GM23248 (cell line): ENCODE data around the gene LPIN1.

Source experiments
- EZH2 ChIP-seq: fragments of 200-600 bp; sonication (generic); IDR thresholded peaks from 2 replicates; pipeline ENCODE4 v1.6.1; 2018; ENCODE audit warnings: antibody characterized with exemption, mild to moderate bottlenecking; ENCODE audit not compliant: insufficient read depth, poor library complexity, severe bottlenecking
- EZH2phosphoT487 ChIP-seq: fragments of 200-600 bp; sonication (generic); IDR thresholded peaks from 2 replicates; pipeline ENCODE4 v1.6.1; 2018; ENCODE audit warnings: antibody characterized with exemption, moderate library complexity, mild to moderate bottlenecking, low read depth; ENCODE audit not compliant: insufficient read depth

DNA sequence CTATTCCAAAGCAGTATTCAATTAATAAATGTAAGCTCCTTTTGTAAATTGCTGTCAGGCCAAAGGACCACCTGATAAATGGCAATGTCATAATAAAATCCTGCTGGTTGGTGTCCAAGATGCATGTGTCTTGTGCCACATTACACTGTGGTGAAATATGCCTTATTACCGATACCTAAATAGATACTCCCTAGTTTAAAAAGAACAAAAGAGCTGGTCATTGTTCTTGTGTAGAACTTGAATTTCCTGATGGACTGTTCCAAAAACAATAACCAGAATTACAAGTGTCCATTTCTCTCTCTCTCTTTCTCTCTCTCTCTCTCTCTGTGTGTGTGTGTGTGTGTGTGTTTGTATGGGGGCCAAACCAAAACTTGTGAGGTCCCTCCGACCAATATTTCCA is 13.8 kb upstream of the LPIN1 start:
- TF ChIP-seq EZH2 (no peak), EZH2phosphoT487 (no peak)
